Transverse colon (tissue), 3 donors: Measurements from ENCODE around the gene ZNF211.

Source experiments
- CTCF ChIP-seq, 5 experiments: fragments of 200-600 bp in 3 of 5; fragments of 450-650 bp in 2 of 5; sonication (generic) in 3 of 5; IDR thresholded peaks; 1 replicate in 2 of 5; 2 replicates in 3 of 5; pipeline ENCODE4 v1.5.1; 2016 to 2017; ENCODE audit warnings: antibody characterized with exemption in 5 of 5, inconsistent platforms in 3 of 5, mild to moderate bottlenecking in 2 of 5, moderate library complexity in 1 of 5
- POLR2A ChIP-seq: fragments of 450-650 bp; IDR thresholded peaks from one replicate; pipeline ENCODE4 v1.6.1; 2016; ENCODE audit warnings: antibody characterized with exemption, mild to moderate bottlenecking, moderate library complexity

- TF ChIP-seq POLR2A = no peak
- TF ChIP-seq CTCF (IDR thresholded peaks at IDR 0.05) = no peak
These were observed 8.8 kb downstream of the ZNF211 start for GRCh38 chr19:57641715-57642234.
